ENCODE data around the gene RNF13.
A peak's percentile ranks its signal among the peaks of the same experiment; 100 is the strongest.

Gene RNF13

DNA sequence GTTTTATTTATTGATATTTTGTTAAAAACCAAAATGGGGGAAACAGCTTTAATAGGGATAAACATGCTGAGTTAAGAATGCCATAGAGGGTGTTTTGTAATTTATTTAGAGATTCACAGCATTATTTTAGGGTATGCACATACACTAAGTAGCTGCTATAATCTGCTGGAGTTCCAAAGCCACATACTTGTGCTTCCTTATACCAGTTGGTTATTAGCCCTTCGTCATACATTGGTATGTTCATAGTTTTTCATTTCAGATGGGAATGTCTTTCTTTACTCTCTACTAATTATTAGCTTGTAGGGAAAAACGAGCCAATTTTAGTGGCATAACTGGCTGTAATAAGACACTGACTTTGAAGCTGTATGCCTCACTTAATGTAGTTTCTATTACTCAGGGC is 82.8 kb downstream of the RNF13 start:
- no peak overlapping the region for H3K27ac ChIP-seq
- no peak for TF ChIP-seq ZFX (IDR thresholded peaks at IDR 0.05; ENCODE audit: borderline replicate concordance)
- TF ChIP-seq, protein P1, sequence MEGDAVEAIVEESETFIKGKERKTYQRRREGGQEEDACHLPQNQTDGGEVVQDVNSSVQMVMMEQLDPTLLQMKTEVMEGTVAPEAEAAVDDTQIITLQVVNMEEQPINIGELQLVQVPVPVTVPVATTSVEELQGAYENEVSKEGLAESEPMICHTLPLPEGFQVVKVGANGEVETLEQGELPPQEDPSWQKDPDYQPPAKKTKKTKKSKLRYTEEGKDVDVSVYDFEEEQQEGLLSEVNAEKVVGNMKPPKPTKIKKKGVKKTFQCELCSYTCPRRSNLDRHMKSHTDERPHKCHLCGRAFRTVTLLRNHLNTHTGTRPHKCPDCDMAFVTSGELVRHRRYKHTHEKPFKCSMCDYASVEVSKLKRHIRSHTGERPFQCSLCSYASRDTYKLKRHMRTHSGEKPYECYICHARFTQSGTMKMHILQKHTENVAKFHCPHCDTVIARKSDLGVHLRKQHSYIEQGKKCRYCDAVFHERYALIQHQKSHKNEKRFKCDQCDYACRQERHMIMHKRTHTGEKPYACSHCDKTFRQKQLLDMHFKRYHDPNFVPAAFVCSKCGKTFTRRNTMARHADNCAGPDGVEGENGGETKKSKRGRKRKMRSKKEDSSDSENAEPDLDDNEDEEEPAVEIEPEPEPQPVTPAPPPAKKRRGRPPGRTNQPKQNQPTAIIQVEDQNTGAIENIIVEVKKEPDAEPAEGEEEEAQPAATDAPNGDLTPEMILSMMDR (IDR thresholded peaks at IDR 0.05): no peak

DNA sequence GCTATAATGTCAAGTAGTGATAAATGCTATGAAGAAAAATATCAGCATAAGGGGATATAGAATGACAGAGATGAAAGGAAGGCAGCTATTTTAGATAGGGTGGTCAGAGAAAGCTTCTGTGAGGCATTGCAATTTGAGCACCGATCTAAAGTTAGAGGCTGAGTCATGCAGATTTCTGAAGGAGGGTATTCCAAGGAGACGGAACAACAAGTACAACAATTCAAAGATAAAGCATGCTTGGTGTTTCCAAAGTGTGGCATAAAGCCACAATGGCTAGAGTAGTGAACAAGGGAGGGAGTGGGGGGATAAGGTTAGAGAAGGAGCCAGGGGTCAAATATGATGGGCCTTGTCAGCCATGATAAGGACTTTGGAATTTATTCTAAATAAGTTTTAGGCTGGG is 85.8 kb downstream of the RNF13 start:
- no peak overlapping the region for H3K27ac ChIP-seq
- TF ChIP-seq, protein P1 (IDR thresholded peaks at IDR 0.05): no peak

DNA sequence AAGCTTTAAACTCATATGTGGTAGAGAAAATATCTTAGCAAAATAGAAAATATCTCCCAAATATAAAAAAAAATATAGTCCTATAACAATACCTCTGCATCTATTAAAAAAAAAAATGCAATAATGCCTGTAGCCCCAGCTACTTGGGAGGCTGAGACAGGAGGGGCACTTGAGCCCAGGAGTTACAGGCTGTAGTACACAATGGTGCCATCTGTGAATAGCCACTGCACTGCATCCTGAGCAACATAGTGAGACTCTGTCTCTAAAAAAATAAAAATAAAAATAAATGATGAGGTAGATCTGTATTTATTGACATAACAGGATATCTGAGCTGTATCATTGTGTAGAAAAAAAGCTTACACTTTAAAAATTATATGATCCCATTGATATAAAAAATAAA is 87.3 kb downstream of the RNF13 start:
- no peak for TF ChIP-seq ZFX (IDR thresholded peaks at IDR 0.05; ENCODE audit: borderline replicate concordance)
- TF ChIP-seq, protein P1 (IDR thresholded peaks at IDR 0.05): no peak
- no peak overlapping the region for H3K27ac ChIP-seq

DNA sequence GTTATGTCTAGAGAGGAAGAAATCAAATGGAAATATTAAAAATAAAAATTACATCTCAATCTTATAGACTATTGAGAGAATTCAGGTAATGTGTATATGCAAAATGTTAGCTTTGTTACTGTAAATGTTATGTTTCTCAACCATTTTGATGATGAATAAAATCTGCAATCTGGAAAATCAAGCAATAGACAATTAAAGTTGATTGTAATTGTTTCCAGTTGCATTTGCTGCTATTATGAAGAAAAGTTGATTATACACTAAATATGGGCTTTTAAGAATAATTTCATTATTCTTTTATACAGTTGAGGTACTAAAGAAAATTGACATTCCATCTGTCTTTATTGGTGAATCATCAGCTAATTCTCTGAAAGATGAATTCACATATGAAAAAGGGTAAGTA is 88.8 kb downstream of the RNF13 start:
- no peak for TF ChIP-seq ZFX (IDR thresholded peaks at IDR 0.05; ENCODE audit: borderline replicate concordance)
- TF ChIP-seq, protein P1 (IDR thresholded peaks at IDR 0.05): no peak
- no peak overlapping the region for H3K27ac ChIP-seq

DNA sequence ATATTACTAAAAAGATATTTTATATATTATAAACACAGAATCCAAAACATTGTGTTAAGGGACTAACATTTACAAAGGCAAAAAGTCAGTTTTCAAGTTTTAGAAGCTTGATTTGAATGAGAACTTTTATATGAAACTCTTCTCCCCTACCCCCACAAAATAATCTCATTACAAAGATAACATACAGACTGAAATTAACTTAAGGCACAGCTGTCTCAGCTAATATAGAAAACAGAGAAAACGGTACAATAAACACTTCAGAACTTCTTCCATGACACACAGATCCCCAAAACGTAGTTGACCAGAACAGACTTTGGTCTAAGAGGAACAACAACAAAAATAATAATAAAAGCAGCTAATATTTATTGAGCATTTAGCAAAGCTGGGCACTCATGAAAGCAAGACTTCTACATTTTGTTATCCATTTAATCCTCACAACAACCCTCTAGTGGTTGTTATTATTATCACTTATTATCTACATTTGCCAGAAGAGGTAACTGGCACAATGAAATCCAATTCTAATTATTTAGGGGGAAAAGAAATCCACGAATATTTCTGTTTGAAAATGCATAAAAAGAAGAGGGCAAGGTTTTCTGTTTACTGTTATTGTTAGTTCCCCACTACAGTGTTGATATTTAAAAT is 89.6 kb downstream of the RNF13 start:
- H3K27ac ChIP-seq: no peak overlapping the region
- TF ChIP-seq, protein P1 (IDR thresholded peaks at IDR 0.05): peak; percentile 37
- TF ChIP-seq ZFX (IDR thresholded peaks at IDR 0.05; ENCODE audit: borderline replicate concordance): no peak

DNA sequence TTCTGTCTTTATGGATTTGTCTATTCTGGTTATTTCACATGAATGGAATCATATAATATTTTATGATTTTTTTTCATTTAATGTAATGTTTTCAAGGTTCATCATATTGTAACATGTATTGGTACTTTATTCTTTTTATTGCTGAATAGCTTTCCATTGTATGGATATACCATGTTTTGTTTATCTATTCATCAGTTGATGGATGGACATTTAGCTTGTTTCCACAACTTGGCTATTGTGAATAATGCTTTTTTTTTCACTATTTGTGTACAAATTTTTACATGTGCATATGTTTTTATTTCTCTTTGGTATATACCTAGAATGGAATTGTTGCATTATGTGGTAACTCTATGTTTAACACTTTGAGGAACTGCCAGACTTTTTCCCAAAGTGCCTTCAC is 93.0 kb downstream of the RNF13 start:
- H3K27ac ChIP-seq: no peak overlapping the region
- TF ChIP-seq, protein P1 (IDR thresholded peaks at IDR 0.05): no peak
- no peak for TF ChIP-seq ZFX (IDR thresholded peaks at IDR 0.05; ENCODE audit: borderline replicate concordance)

DNA sequence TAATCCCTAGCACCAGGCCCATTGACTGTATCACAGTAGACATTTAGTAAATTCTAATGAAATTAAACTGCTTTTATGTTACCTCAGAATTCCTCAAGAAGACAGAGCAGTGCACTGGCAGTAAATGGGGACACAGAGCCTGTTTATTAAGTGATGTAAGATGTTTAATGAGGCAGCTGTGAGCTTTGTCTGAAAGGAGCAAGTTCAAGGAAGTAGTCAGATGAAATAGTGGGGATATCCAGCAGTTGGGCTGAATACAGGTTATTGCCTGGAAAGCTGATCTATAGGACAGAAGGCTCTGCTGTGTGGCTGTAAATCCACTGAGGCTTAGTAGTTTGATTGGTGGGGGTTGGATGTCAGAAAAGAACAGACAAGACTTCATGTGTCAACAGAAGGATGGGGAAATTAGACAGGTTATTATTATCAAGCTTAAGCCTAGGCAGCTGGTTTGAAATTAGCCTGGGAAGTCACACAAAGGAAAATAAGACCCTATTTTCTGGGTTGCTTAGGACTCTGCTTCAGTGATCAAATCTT is 95.5 kb downstream of the RNF13 start:
- TF ChIP-seq, protein P1 (IDR thresholded peaks at IDR 0.05): no peak
- TF ChIP-seq ZFX (IDR thresholded peaks at IDR 0.05; ENCODE audit: borderline replicate concordance): no peak
- no peak overlapping the region for H3K27ac ChIP-seq
